GM18526 (cell line): ENCODE measurements around the gene SORBS2.
A peak's percentile ranks its signal among the peaks of the same experiment; 100 is the strongest.

Source experiments
- POLR2A ChIP-seq: IDR thresholded peaks from 3 replicates; pipeline ENCODE4 v1.6.1; 2011; ENCODE audit not compliant: insufficient read length; ENCODE audit errors: extremely low read depth

Gene SORBS2, protein sequence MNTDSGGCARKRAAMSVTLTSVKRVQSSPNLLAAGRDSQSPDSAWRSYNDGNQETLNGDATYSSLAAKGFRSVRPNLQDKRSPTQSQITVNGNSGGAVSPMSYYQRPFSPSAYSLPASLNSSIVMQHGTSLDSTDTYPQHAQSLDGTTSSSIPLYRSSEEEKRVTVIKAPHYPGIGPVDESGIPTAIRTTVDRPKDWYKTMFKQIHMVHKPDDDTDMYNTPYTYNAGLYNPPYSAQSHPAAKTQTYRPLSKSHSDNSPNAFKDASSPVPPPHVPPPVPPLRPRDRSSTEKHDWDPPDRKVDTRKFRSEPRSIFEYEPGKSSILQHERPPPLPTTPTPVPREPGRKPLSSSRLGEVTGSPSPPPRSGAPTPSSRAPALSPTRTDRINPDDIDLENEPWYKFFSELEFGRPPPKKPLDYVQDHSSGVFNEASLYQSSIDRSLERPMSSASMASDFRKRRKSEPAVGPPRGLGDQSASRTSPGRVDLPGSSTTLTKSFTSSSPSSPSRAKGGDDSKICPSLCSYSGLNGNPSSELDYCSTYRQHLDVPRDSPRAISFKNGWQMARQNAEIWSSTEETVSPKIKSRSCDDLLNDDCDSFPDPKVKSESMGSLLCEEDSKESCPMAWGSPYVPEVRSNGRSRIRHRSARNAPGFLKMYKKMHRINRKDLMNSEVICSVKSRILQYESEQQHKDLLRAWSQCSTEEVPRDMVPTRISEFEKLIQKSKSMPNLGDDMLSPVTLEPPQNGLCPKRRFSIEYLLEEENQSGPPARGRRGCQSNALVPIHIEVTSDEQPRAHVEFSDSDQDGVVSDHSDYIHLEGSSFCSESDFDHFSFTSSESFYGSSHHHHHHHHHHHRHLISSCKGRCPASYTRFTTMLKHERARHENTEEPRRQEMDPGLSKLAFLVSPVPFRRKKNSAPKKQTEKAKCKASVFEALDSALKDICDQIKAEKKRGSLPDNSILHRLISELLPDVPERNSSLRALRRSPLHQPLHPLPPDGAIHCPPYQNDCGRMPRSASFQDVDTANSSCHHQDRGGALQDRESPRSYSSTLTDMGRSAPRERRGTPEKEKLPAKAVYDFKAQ (N-terminal part only)

GRCh38 chr4:185811509-185812364, at the start of gene SORBS2:
TSS of gene SORBS2 (minus strand) at chr4:185812194. CDS start at chr4:185690571, 121,623 bp downstream.
- TF ChIP-seq POLR2A: peak; percentile 33

GRCh38 chr4:185859111-185859510, 47.1 kb upstream of the SORBS2 start:
- no peak for TF ChIP-seq POLR2A

- no peak for TF ChIP-seq POLR2A
Measured at GRCh38 chr4:185853841-185854240, 41.8 kb upstream of the SORBS2 start.

GRCh38 chr4:185852961-185853360, 41.0 kb upstream of the SORBS2 start:
- no peak for TF ChIP-seq POLR2A

- no peak for TF ChIP-seq POLR2A
Measured at GRCh38 chr4:185849664-185850550, 37.9 kb upstream of the SORBS2 start.

DNA sequence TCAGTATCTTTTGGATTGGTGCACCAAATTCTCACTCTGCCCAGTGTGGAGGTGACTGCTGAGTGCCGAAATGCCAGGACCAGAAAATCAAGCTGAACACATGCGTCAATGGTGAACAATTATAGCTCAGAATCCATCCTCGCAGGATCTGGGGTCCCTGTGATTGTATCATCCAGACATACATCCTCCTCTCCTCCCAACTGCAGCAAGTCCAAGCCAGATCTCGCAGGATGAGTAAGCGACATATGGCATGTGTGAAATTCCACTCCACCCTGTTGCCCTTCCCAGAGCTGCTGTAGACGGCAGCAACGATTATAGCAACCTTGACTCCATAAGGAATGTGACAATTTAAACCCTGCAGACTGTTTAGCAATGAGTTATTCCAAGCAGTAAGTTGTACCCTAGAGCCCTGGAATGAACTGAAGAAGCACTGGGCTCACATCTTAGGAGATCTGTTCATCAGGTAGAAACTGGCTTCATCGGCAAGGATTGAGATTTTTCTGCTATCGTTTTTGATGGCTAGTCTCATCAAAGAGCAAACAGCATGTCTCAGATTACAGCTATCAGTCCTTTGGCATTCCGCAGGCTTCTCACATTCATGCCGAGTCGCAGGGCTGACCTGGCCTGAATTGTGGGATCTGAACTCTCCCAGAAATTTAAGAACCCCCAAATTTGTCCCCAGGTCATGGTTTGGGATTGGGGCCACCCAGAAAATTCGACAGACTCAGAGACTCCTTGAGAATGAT, 35.5 kb upstream of the SORBS2 start:
- no peak for TF ChIP-seq POLR2A

DNA sequence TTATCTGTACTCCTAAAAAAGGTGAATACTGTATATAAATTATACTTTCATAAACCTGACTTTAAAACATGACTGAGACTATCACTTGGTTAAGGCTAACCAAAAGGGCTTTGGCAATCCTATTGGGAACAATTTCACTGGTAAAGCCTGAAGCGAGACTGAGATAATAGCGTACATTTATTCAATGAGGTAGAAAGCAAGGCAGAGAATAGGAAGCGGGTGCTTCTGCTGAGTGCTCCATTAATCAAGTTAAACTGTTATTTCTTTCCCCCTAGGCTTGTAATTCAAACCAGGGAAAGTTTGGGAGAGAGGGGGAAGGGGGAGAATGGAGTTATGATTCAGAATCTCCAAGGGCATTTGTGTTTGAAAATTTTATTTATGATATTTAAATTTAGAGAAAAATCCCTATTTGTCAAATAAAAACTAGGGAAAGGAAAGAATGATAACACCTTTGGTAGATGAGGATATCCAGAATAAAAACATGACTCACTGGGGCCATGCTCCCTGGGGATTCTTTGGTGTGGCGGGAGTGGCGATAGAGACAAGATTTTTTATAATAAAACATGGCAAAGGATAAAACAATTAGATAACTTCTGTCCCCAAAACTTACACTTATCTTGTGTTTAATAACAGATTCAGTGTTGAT, 34.6 kb upstream of the SORBS2 start:
- no peak for TF ChIP-seq POLR2A

DNA sequence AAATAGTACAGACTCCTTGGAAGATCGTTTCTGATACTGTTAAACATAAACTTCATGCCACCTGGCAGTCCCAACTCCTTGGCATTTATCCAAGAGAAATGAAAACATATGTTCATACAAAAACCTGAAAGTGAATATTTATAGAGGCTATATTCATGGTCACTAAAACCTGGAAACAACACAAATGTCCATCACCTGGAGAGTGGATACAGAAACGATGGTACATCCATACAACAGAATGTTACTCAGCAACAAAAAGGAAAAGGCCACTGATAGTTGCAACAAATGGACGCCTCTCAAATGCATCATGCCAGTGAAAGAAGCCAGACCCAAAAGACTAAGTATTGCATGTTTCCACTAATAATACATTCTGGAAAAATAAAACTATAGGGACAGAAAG, 34.0 kb upstream of the SORBS2 start:
- TF ChIP-seq POLR2A: no peak

DNA sequence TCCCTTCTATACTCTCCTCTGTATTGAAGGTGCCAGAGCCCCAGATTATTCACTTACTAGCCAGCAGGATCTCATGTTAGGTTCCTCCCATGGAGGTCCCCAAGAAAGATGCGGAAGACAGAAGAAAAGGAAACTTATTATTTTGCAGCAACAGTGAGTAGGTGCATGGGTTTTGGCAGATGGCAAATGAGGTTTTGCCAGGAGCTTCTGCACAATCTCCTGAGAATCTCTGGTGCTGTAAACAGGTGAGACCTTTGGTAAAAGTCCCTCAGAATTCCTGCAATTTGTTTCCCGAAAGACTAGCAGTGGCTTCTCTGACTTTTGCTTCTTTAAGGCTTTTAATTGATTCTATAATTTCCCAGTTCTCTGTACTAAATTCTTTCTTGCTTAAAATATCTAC, 29.5 kb upstream of the SORBS2 start:
- no peak for TF ChIP-seq POLR2A

GRCh38 chr4:185840953-185841352, 29.0 kb upstream of the SORBS2 start:
- no peak for TF ChIP-seq POLR2A

DNA sequence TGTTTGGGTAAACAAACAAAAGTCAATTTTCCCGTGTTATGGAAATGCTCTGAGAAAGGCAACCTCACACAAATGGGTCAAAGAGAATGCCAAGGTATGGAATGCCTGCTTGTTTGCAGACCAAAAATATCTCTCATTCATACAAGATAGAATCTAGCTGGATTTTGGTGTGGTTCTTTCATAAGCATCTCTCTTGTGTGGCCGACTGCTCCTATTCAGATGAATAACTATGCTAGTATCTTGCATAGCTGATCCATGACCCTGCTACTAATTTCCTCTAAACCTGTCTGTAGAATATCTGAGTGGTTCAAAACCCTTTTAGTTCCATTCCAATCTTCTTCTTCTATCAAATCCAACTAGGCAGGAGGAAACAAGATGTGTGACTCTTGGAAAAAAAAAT, 28.2 kb upstream of the SORBS2 start:
- TF ChIP-seq POLR2A: no peak

DNA sequence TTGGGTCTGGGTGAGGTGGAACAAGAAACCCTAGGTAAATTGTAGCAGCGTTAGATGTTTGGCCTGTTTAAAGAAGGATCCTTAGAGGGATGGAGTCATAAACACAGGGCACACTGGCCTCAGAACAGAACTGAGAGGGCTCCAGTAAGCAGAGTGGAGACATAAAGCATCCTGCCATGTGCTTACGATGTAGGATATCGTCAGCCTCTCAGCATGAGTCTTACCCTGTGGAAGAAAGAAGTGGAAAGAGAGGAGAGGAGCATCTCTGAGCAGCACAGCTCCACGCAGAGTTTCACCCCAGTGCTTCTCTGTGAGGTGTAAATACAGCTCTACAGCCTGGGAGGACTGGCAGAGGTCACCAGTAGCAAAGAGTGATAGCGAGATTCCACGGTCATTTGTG, 27.8 kb upstream of the SORBS2 start:
- TF ChIP-seq POLR2A: no peak
